Stimulated activated CD8-positive, alpha-beta memory T cell treated with anti-CD3 and anti-CD28 coated beads, Interleukin-15, amount 100 ng/mL, for 1 hour (primary cell): ENCODE results near the gene HOXC6.

Source experiments
- DNase-seq: peaks from one replicate; pipeline ENCODE4 v3.0.0-alpha.2; 2020; ENCODE audit warnings: low read depth

Gene HOXC6

GRCh38 chr12:53990311-53991076, 37.7 kb upstream of the HOXC6 start:
- DNase-seq: no peak

- no peak for DNase-seq
Measured at GRCh38 chr12:53991077-53991460, 37.2 kb upstream of the HOXC6 start.

- DNase-seq: no peak
Measured at GRCh38 chr12:53992377-53992889, 35.8 kb upstream of the HOXC6 start.

GRCh38 chr12:53993162-53994008, 34.9 kb upstream of the HOXC6 start:
- no peak for DNase-seq

- DNase-seq: no peak
Measured at GRCh38 chr12:53994009-53994263, 34.3 kb upstream of the HOXC6 start.

GRCh38 chr12:53994264-53995001, 33.8 kb upstream of the HOXC6 start:
- no peak for DNase-seq

GRCh38 chr12:53995002-53995377, 33.2 kb upstream of the HOXC6 start:
- no peak for DNase-seq

- no peak for DNase-seq
Measured at GRCh38 chr12:53995378-53996239, 32.6 kb upstream of the HOXC6 start.

GRCh38 chr12:53996240-53997203, 31.7 kb upstream of the HOXC6 start:
- no peak for DNase-seq

GRCh38 chr12:53997204-53998109, 30.8 kb upstream of the HOXC6 start:
- no peak for DNase-seq

- DNase-seq: no peak
Measured at GRCh38 chr12:53998110-53998899, 29.9 kb upstream of the HOXC6 start.

- no peak for DNase-seq
Measured at GRCh38 chr12:53998900-53999236, 29.4 kb upstream of the HOXC6 start.

GRCh38 chr12:53999559-54000115, 28.6 kb upstream of the HOXC6 start:
- no peak for DNase-seq

GRCh38 chr12:54000116-54001114, 27.8 kb upstream of the HOXC6 start, which contains the start of gene HOXC9:
TSS of gene HOXC9 (plus strand) at chr12:54000161. CDS start at chr12:54000189, 28 bp downstream.
- DNase-seq: no peak

GRCh38 chr12:54001283-54002187, 26.7 kb upstream of the HOXC6 start:
- DNase-seq: no peak
